Spleen (tissue), 11 donors: ENCODE data around the gene TNFAIP1. TPM values are rescaled to one million over a fixed set of nuclear protein-coding genes. Genes with fewer than 3 reads are reported as not detected.

Source experiments
- DNase-seq: peaks from one replicate; pipeline ENCODE4 v3.0.0-alpha.2; 2020
- H3K27ac ChIP-seq, 8 donors: fragments of 200-600 bp; sonication (generic) in 7 of 8; 1 replicate in 4 of 8; 2 replicates in 4 of 8; pipeline versions ENCODE4 v1.5.0 to v1.8.0; 2016 to 2021; ENCODE audit warnings: inconsistent platforms in 4 of 8, mild to moderate bottlenecking in 4 of 8, moderate library complexity in 1 of 8
- H3K27me3 ChIP-seq, 7 donors: fragments of 200-600 bp; sonication (generic) in 6 of 7; replicated peaks in 1 of 7; 1 replicate in 4 of 7; 2 replicates in 3 of 7; pipeline versions ENCODE4 v1.5.0 to v1.8.0; 2016 to 2021; ENCODE audit warnings: inconsistent platforms in 3 of 7, mild to moderate bottlenecking in 1 of 7
- H3K36me3 ChIP-seq, 6 donors: fragments of 200-600 bp; sonication (generic) in 5 of 6; 1 replicate in 4 of 6; 2 replicates in 2 of 6; pipeline versions ENCODE4 v1.5.0 to v1.8.0; 2016 to 2021; ENCODE audit warnings: inconsistent platforms in 2 of 6
- H3K4me1 ChIP-seq, 6 donors: fragments of 200-600 bp; sonication (generic) in 5 of 6; 1 replicate in 3 of 6; 2 replicates in 3 of 6; pipeline versions ENCODE4 v1.5.0 to v1.8.0; 2016 to 2021; ENCODE audit warnings: inconsistent platforms in 3 of 6
- H3K4me3 ChIP-seq, 8 donors: fragments of 200-600 bp; sonication (generic) in 7 of 8; 1 replicate in 4 of 8; 2 replicates in 4 of 8; pipeline versions ENCODE4 v1.5.0 to v1.8.0; 2016 to 2021; ENCODE audit warnings: inconsistent platforms in 4 of 8, mild to moderate bottlenecking in 4 of 8, moderate library complexity in 2 of 8
- H3K9me3 ChIP-seq, 8 donors: fragments of 200-600 bp; sonication (generic) in 7 of 8; 1 replicate in 4 of 8; 2 replicates in 4 of 8; pipeline versions ENCODE4 v1.5.0 to v1.8.0; 2016 to 2021; ENCODE audit warnings: inconsistent platforms in 4 of 8
- CTCF ChIP-seq, 11 experiments: fragments of 200-600 bp in 7 of 11; fragments of 450-650 bp in 4 of 11; sonication (generic) in 4 of 11; IDR thresholded peaks in 8 of 11; conservative IDR thresholded peaks in 3 of 11; 1 replicate in 7 of 11; 2 replicates in 4 of 11; pipeline versions ENCODE4 v1.4.0 to v1.8.0; 2016 to 2021; ENCODE audit warnings: antibody characterized with exemption in 11 of 11, inconsistent platforms in 4 of 11, mild to moderate bottlenecking in 1 of 11
- POLR2A ChIP-seq, 3 donors: fragments of 450-650 bp; IDR thresholded peaks; one replicate each; pipeline ENCODE4 v1.5.1; 2017; ENCODE audit warnings: antibody characterized with exemption in 3 of 3, mild to moderate bottlenecking in 1 of 3
- POLR2AphosphoS5 ChIP-seq, 3 donors: sonication (generic); formaldehyde crosslinking; IDR thresholded peaks; one replicate each; pipeline ENCODE4 v1.5.1; 2017; ENCODE audit warnings: antibody characterized with exemption in 3 of 3
- WGBS, 5 donors: extraction: QIAGEN DNeasy Blood & Tissue Kit in 3 of 5; methylation state at CpG; one replicate each; pipeline versions ENCODE4 v1.1.5 to v1.1.7; 2013 to 2018; 5-methylcytosine and 5-hydroxymethylcytosine counted together
- intact Hi-C: fragments of 100-400 bp; cut with DNase I; formaldehyde crosslinking; loops from one replicate; pipeline ENCODE4 v1.15.0; 2023; ENCODE audit warnings: low total_unique reads
- polyA plus RNA-seq, 3 donors: library from polyadenylated mRNA; stranded (reverse); fragments of 200-250 nt; gene quantifications; one replicate each; pipeline ENCODE4 v1.2.1, GENCODE V29; 2013
- total RNA-seq, 7 donors: library from RNA; depleted of rRNA in 3 of 7; stranded (reverse); fragments of >200 nt in 3 of 7; fragmentation: NEBNext Ultra II Directional in 4 of 7; extraction: Animal tissue kit (Norgen Biotek cat#: 25700) in 4 of 7; gene quantifications; one replicate each; pipeline versions ENCODE4 v1.1.0 to v1.2.1, GENCODE V29; 2016 to 2021
- donor health status: healthy with polysubstance abuse.
- donor health status: DM: no; HTN: no; CAD: no; lungs with moderate emphysema.
- donor health status: DM: no; HTN: no; CAD: no.
- donor health status: Bipolar disorder and iron deficiency.
- donor health status: healthy.
- donor health status: DM: no; HTN: no; CAD: no.
- donor health status: DM: yes; HTN: yes; CAD: no.

TNFAIP1 gene
- total and polyA plus RNA-seq, 10 donors = 15.2 to 154 (median 91.5) TPM

DNA sequence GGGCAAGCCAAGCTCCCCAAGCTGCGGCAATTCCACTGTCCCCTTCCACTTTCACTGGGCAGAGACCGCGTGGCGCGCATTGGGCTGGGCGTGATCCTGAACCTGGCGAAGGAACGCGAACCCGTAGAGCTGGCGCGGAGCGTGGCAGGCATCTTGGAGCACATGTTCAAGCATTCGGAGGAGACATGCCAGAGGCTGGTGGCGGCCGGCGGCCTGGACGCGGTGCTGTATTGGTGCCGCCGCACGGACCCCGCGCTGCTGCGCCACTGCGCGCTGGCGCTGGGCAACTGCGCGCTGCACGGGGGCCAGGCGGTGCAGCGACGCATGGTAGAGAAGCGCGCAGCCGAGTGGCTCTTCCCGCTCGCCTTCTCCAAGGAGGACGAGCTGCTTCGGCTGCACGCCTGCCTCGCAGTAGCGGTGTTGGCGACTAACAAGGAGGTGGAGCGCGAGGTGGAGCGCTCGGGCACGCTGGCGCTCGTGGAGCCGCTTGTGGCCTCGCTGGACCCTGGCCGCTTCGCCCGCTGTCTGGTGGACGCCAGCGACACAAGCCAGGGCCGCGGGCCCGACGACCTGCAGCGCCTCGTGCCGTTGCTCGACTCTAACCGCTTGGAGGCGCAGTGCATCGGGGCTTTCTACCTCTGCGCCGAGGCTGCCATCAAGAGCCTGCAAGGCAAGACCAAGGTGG lies 45.7 kb downstream of the TNFAIP1 start:
- peaks cover 0 to 28% (median 0%) of the 10 kb centered on the region in 7 donors for H3K27me3 ChIP-seq
- H3K27ac ChIP-seq = no peak overlapping the region
- DNase-seq = no peak
- H3K36me3 ChIP-seq = peaks cover 0 to 7% (median 0%) of the 10 kb centered on the region in 6 donors
- H3K4me3 ChIP-seq = peak overlapping the region in 4 of 8 donors; percentile 3 to 41 (median 17)
- peak in 5 of 11 experiments; percentile 10 to 40 (median 26) for TF ChIP-seq CTCF (IDR thresholded peaks at IDR 0.05 in 8 of 11, conservative IDR thresholded peaks at IDR 0.05 in 3 of 11)
- peak in 2 of 3 donors; percentile 32 to 58 for TF ChIP-seq POLR2AphosphoS5 (IDR thresholded peaks at IDR 0.05)
- no peak for TF ChIP-seq POLR2A (IDR thresholded peaks at IDR 0.05)
- no peaks in the 10 kb centered on the region for H3K9me3 ChIP-seq
- intact Hi-C loops = no loop called here
- H3K4me1 ChIP-seq = peaks cover 10 to 51% (median 32%) of the 10 kb centered on the region in 6 donors
- 24 to 36% (median 31%) methylated on average over 4 to 72 of the region's 72 CpGs for WGBS, 5 donors

DNA sequence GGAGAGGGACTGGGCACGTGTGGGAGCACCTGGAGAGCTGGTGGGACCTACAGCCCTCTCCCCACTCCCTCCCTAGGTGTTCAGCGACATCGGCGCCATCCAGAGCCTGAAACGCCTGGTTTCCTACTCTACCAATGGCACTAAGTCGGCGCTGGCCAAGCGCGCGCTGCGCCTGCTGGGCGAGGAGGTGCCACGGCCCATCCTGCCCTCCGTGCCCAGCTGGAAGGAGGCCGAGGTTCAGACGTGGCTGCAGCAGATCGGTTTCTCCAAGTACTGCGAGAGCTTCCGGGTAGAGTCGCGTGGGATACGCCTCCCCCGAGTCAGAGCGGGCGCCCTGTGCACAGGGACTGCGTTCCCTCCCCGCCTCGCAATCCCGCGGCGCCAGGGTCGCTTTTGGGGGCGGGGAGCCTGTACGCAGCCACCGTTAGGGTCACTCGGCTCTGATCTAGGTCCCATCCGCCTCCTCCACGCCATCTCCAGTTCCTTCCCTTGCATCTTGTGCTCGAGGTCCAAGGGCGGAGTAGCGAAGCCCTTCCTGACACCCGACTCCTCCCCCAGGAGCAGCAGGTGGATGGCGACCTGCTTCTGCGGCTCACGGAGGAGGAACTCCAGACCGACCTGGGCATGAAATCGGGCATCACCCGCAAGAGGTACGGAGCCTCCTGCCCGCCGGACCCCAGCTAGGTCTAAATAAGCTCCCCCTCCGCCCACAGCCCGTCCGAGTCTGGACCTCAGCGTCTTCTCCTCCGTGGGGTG lies 48.9 kb downstream of the TNFAIP1 start:
- H3K4me3 ChIP-seq = peak overlapping the region; percentile 42 to 82 (median 52)
- DNase-seq = peak; percentile 90

DNA sequence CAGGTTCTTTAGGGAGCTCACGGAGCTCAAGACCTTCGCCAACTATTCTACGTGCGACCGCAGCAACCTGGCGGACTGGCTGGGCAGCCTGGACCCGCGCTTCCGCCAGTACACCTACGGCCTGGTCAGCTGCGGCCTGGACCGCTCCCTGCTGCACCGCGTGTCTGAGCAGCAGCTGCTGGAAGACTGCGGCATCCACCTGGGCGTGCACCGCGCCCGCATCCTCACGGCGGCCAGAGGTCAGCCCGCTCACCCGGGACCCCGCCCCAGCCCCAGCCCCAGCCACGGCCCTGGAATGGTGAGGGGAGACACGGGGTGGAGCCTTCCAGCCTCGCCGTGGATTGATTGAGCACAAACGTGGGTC lies 49.5 kb downstream of the TNFAIP1 start:
- DNase-seq = peak; percentile 84
- intact Hi-C loops = no loop called here
- H3K27ac ChIP-seq = peak overlapping the region in 5 of 8 donors; percentile 1 to 73 (median 63)
- peaks cover 10 to 58% (median 32%) of the 10 kb centered on the region in 6 donors for H3K4me1 ChIP-seq
- H3K27me3 ChIP-seq = peaks cover 0 to 28% (median 0%) of the 10 kb centered on the region in 7 donors
- H3K36me3 ChIP-seq = peaks cover 0 to 29% (median 23%) of the 10 kb centered on the region in 6 donors
- H3K9me3 ChIP-seq = no peaks in the 10 kb centered on the region
- WGBS, 5 donors = 15 to 38% (median 19%) methylated on average over 4 to 29 of the region's 29 CpGs
- H3K4me3 ChIP-seq = peak overlapping the region; percentile 42 to 82 (median 52)
- no peak for TF ChIP-seq POLR2AphosphoS5 (IDR thresholded peaks at IDR 0.05)
- TF ChIP-seq CTCF (IDR thresholded peaks at IDR 0.05 in 8 of 11, conservative IDR thresholded peaks at IDR 0.05 in 3 of 11) = no peak
- no peak for TF ChIP-seq POLR2A (IDR thresholded peaks at IDR 0.05)

More for the DNA sequence above, 48.9 kb downstream of the TNFAIP1 start:
- Histone ChIP-seq H3K36me3 (peaks cover 0 to 24% (median 17%) of the 10 kb centered on the region in 6 donors), H3K27me3 (peaks cover 0 to 28% (median 0%) of the 10 kb centered on the region in 7 donors), H3K4me1 (peaks cover 10 to 58% (median 32%) of the 10 kb centered on the region in 6 donors), H3K9me3 (no peaks in the 10 kb centered on the region), H3K27ac (peak overlapping the region in 6 of 8 donors; percentile 1 to 73 (median 60))
- peak; percentile 70 to 85 (median 79) for TF ChIP-seq POLR2AphosphoS5 (IDR thresholded peaks at IDR 0.05)
- no peak for TF ChIP-seq CTCF (IDR thresholded peaks at IDR 0.05 in 8 of 11, conservative IDR thresholded peaks at IDR 0.05 in 3 of 11)
- WGBS, 5 donors = 4 to 12% (median 6%) methylated on average over 37 to 56 of the region's 56 CpGs
- intact Hi-C loops = no loop called here
